Panc1 (cell line): ENCODE data around the gene COPZ1. TPM values are rescaled to one million over a fixed set of nuclear protein-coding genes. Genes with fewer than 3 reads are reported as not detected.

Experiments
- ATAC-seq: fragments of 200-7000 bp; cut with Tn5 transposase; 2 replicates; pipeline ENCODE4 v1.9.1; 2020; ENCODE audit warnings: mild to moderate bottlenecking, moderate library complexity
- BruUV-seq: library from RNA; stranded (reverse); fragments of 400-500 nt; replicated peaks from 2 replicates; lab custom pipeline; 2021; lab: Mats Ljungman, UMichigan
- CTCF ChIA-PET: fragments of 300-600 bp; sonication (Branson Sonifier 250); formaldehyde crosslinking; loops from one replicate; lab custom pipeline; 2022; ENCODE audit warnings: antibody characterized with exemption; lab: Charles Lee
- POLR2A ChIA-PET: fragments of 300-600 bp; sonication (Branson Sonifier 250); formaldehyde crosslinking; loops from one replicate; lab custom pipeline; 2022; ENCODE audit warnings: antibody characterized with exemption; lab: Charles Lee
- DNase-seq: peaks from one replicate; pipeline ENCODE4 v3.0.0-alpha.2; 2010; ENCODE audit warnings: low read depth, low spot score
- H3K27ac ChIP-seq: 2 replicates; pipeline ENCODE4 v1.5.1; 2011; ENCODE audit warnings: mild to moderate bottlenecking, low read length, inconsistent platforms
- H3K27me3 ChIP-seq: fragments of 200-500 bp; sonication (Bioruptor generic); 2 replicates; pipeline ENCODE4 v1.6.0; 2014; ENCODE audit warnings: low read length, inconsistent platforms; ENCODE audit not compliant: control insufficient read depth, insufficient read depth
- H3K36me3 ChIP-seq: fragments of 200-500 bp; sonication (Bioruptor generic); 2 replicates; pipeline ENCODE4 v1.5.1; 2014; ENCODE audit warnings: inconsistent platforms, mild to moderate bottlenecking, low read length, moderate library complexity; ENCODE audit not compliant: control insufficient read depth, insufficient read depth
- H3K4me1 ChIP-seq: 2 replicates; pipeline ENCODE4 v1.5.1; 2011; ENCODE audit warnings: inconsistent platforms, mild to moderate bottlenecking, low read length, moderate library complexity; ENCODE audit not compliant: control insufficient read depth, insufficient read depth
- H3K4me3 ChIP-seq, 2 experiments: 2 replicates each; pipeline ENCODE4 v1.5.1; 2011 to 2012; ENCODE audit warnings: low read depth in 2 of 2, low read length in 2 of 2, mild to moderate bottlenecking in 2 of 2, inconsistent platforms in 1 of 2, moderate library complexity in 1 of 2
- H3K9me3 ChIP-seq: fragments of 200-500 bp; sonication (Bioruptor generic); 2 replicates; pipeline ENCODE4 v1.5.1; 2014; ENCODE audit warnings: low read depth, mild to moderate bottlenecking, inconsistent platforms, low read length, moderate library complexity; ENCODE audit not compliant: control insufficient read depth, insufficient read depth
- POLR2AphosphoS5 ChIP-seq: IDR thresholded peaks from 2 replicates; pipeline ENCODE4 v1.6.1; 2012; ENCODE audit warnings: mild to moderate bottlenecking, low read depth, low read length, moderate library complexity
- SIN3A ChIP-seq: IDR thresholded peaks from 2 replicates; pipeline ENCODE4 v1.6.1; 2012; ENCODE audit warnings: low read depth, mild to moderate bottlenecking, low read length, moderate library complexity, borderline replicate concordance; ENCODE audit not compliant: insufficient read depth
- TCF7L2 ChIP-seq: IDR thresholded peaks from 2 replicates; pipeline ENCODE4 v1.6.1; 2011; ENCODE audit warnings: mild to moderate bottlenecking, low read depth, low read length, inconsistent platforms
- in situ Hi-C: cut with HindIII; loops from 2 replicates; pipeline ENCODE4 v1.10.0; 2016; ENCODE audit warnings: low sequenced_read_pairs, low pct_unique_long_range_greater_than_20kb
- intact Hi-C: fragments of 100-400 bp; cut with micrococcal nuclease; formaldehyde crosslinking; loops from one replicate; pipeline ENCODE4 v1.10.0; 2022; ENCODE audit not compliant: unreplicated experiment
- total RNA-seq: library from RNA; stranded (reverse); gene quantifications from one replicate; pipeline ENCODE4 v1.2.1, GENCODE V29; 2021; ENCODE audit not compliant: unreplicated experiment
- TF ChIP-seq, protein P1 (sequence below), 2 experiments: IDR thresholded peaks; 2 replicates each; pipeline ENCODE4 v1.6.1; 2011 to 2012; ENCODE audit warnings: low read depth in 2 of 2, control low read depth in 1 of 2, low read length in 1 of 2, mild to moderate bottlenecking in 1 of 2, moderate library complexity in 1 of 2; ENCODE audit not compliant: insufficient read depth in 1 of 2
- TF ChIP-seq, protein P2 (sequence below): fragments of 450-650 bp; IDR thresholded peaks from 2 replicates; pipeline ENCODE4 v1.5.1; 2017; ENCODE audit warnings: mild to moderate bottlenecking

COPZ1 gene
- total RNA-seq, 1 experiment from 2014 or later: 175 TPM

GRCh38 chr12:54298904-54299303 lies 26.0 kb upstream of the COPZ1 start:
- no peak for DNase-seq
- Histone ChIP-seq H3K27ac (no peak overlapping the region), H3K4me3 (no peak overlapping the region), H3K9me3 (no peaks in the 10 kb centered on the region), H3K27me3 (peaks cover 13% of the 10 kb centered on the region; the same call in 1 of the 2 replicates), H3K4me1 (peaks cover 14% of the 10 kb centered on the region), H3K36me3 (no peaks in the 10 kb centered on the region)
- in situ Hi-C loops (no loop called here), intact Hi-C loops (no loop called here)
- ATAC-seq: no peak
- BruUV-seq: no TSS peak
- POLR2A ChIA-PET: interaction anchor here (0.6 kb wide), 1 partner anchor 282 kb away, joined by 14 read pairs; no protein-coding TSS in a partner anchor
- TF ChIP-seq SIN3A (no peak), TCF7L2 (no peak), POLR2AphosphoS5 (no peak)
- TF ChIP-seq, protein P1, sequence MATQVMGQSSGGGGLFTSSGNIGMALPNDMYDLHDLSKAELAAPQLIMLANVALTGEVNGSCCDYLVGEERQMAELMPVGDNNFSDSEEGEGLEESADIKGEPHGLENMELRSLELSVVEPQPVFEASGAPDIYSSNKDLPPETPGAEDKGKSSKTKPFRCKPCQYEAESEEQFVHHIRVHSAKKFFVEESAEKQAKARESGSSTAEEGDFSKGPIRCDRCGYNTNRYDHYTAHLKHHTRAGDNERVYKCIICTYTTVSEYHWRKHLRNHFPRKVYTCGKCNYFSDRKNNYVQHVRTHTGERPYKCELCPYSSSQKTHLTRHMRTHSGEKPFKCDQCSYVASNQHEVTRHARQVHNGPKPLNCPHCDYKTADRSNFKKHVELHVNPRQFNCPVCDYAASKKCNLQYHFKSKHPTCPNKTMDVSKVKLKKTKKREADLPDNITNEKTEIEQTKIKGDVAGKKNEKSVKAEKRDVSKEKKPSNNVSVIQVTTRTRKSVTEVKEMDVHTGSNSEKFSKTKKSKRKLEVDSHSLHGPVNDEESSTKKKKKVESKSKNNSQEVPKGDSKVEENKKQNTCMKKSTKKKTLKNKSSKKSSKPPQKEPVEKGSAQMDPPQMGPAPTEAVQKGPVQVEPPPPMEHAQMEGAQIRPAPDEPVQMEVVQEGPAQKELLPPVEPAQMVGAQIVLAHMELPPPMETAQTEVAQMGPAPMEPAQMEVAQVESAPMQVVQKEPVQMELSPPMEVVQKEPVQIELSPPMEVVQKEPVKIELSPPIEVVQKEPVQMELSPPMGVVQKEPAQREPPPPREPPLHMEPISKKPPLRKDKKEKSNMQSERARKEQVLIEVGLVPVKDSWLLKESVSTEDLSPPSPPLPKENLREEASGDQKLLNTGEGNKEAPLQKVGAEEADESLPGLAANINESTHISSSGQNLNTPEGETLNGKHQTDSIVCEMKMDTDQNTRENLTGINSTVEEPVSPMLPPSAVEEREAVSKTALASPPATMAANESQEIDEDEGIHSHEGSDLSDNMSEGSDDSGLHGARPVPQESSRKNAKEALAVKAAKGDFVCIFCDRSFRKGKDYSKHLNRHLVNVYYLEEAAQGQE (IDR thresholded peaks at IDR 0.05; ENCODE audit: insufficient read depth in 1 of 2, low read depth in 2 of 2, low read length in 1 of 2): no peak
- CTCF ChIA-PET: no interaction called here

GRCh38 chr12:54299515-54300224 lies 25.3 kb upstream of the COPZ1 start:
- no TSS peak for BruUV-seq
- no peak overlapping the region for H3K27ac ChIP-seq
- CTCF ChIA-PET: interaction anchor here (0.5 to 1.9 kb wide), 4 partner anchors 13 to 90 kb away, joined by 3 to 6 read pairs (median 4); partner anchors contain the start of gene COPZ1

DNA sequence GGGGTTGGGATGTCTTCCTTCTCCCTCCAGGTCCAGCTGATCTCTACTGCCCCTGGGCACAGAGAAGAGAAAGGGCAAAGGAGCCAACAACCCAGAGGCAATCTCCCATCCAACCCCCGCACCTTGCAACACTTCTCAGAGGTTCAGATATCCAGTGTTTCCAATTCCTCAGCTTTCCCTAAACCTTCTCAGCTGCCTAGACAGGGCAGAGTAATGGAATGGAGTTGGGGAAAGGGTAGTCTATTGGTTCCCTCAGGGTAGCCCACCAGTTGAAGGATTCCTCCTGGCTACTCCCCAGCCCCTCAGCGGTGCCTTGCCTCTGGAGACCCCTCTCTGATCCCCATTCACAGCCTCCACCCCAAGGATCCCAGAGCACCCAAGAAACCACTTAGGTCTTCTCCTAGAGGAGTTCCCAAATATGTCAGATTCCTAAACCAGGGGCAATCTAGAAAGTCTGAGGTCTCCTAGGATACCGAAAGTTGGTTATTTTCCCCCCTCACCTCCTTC lies 24.7 kb upstream of the COPZ1 start:
- Histone ChIP-seq H3K27me3 (peaks cover 13% of the 10 kb centered on the region; the same call in 1 of the 2 replicates), H3K4me3 (peak overlapping the region in 1 of 2 experiments; percentile 23; a peak in 1 of 4 replicates), H3K4me1 (peaks cover 14% of the 10 kb centered on the region), H3K27ac (no peak overlapping the region), H3K36me3 (no peaks in the 10 kb centered on the region), H3K9me3 (no peaks in the 10 kb centered on the region)
- BruUV-seq: no TSS peak
- ChIA-PET CTCF (interaction anchor here (0.5 to 1.9 kb wide), 2 partner anchors 20 to 25 kb away, joined by 3 to 6 read pairs; partner anchors contain the start of gene COPZ1), POLR2A (no interaction called here)
- in situ Hi-C loops (no loop called here), intact Hi-C loops (no loop called here)
- no peak for DNase-seq
- peak; percentile 49 for ATAC-seq
- TF ChIP-seq TCF7L2 (no peak), SIN3A (no peak), POLR2AphosphoS5 (no peak)
- TF ChIP-seq, protein P1 (IDR thresholded peaks at IDR 0.05; ENCODE audit: insufficient read depth in 1 of 2, low read depth in 2 of 2, low read length in 1 of 2): no peak
- TF ChIP-seq, protein P2, sequence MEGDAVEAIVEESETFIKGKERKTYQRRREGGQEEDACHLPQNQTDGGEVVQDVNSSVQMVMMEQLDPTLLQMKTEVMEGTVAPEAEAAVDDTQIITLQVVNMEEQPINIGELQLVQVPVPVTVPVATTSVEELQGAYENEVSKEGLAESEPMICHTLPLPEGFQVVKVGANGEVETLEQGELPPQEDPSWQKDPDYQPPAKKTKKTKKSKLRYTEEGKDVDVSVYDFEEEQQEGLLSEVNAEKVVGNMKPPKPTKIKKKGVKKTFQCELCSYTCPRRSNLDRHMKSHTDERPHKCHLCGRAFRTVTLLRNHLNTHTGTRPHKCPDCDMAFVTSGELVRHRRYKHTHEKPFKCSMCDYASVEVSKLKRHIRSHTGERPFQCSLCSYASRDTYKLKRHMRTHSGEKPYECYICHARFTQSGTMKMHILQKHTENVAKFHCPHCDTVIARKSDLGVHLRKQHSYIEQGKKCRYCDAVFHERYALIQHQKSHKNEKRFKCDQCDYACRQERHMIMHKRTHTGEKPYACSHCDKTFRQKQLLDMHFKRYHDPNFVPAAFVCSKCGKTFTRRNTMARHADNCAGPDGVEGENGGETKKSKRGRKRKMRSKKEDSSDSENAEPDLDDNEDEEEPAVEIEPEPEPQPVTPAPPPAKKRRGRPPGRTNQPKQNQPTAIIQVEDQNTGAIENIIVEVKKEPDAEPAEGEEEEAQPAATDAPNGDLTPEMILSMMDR: no peak

More at GRCh38 chr12:54299515-54300224, 25.3 kb upstream of the COPZ1 start:
- Histone ChIP-seq H3K4me1 (peaks cover 14% of the 10 kb centered on the region), H3K27me3 (peaks cover 13% of the 10 kb centered on the region; the same call in 1 of the 2 replicates), H3K9me3 (no peaks in the 10 kb centered on the region), H3K36me3 (no peaks in the 10 kb centered on the region), H3K4me3 (no peak overlapping the region)
- DNase-seq: no peak
- in situ Hi-C loops: no loop called here
- TF ChIP-seq SIN3A: no peak
- POLR2A ChIA-PET: interaction anchor here (0.6 kb wide), 1 partner anchor 283 kb away, joined by 14 read pairs; no protein-coding TSS in a partner anchor
- no peak for ATAC-seq
- intact Hi-C loops: no loop called here
